Measurements from ENCODE around the gene MED25. TPM values are rescaled to one million over a fixed set of nuclear protein-coding genes. Genes with fewer than 3 reads are reported as not detected.
A peak's percentile ranks its signal among the peaks of the same experiment; 100 is the strongest.

The MED25 gene
- total and polyA plus RNA-seq, 9 of the 15 experiments (the other 6 are each of a cell fraction or from before 2014, with no cell fraction given): 4.1 to 93.9 (median 19.3) TPM

DNA sequence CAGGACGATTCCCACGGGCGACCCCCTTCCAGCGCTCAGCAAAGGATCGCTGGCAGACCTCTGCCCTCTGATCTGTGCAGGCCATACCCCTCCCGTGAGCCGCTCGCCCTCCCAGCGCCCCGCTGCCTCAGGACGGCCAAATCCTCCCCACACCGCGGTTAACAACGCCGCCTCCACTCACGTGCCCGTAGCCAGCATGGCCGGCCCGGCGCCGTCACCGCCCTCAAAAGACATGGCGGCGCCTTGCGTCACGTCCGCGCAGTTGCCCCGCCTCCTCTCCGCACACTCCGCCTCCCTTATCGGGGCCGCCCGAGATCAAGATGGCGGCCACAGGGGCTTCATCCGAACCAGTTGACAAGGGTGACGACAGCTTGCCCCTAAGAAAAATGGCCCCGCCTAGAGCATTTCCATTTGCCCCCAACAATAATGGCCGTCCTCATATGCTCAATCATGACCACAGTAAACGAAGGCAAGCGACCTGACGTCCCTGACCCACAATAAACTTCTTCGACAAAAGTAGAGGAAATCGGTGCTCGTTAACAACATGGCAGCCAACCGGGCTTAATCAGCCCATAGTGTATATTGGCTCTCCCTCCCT lies 58.4 kb downstream of the MED25 start (continued):
- TF ChIP-seq, protein P1, sequence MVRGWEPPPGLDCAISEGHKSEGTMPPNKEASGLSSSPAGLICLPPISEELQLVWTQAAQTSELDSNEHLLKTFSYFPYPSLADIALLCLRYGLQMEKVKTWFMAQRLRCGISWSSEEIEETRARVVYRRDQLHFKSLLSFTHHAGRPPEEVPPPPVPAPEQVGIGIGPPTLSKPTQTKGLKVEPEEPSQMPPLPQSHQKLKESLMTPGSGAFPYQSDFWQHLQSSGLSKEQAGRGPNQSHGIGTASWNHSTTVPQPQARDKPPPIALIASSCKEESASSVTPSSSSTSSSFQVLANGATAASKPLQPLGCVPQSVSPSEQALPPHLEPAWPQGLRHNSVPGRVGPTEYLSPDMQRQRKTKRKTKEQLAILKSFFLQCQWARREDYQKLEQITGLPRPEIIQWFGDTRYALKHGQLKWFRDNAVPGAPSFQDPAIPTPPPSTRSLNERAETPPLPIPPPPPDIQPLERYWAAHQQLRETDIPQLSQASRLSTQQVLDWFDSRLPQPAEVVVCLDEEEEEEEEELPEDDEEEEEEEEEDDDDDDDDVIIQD (CRISPR knock-in tag; IDR thresholded peaks at IDR 0.05): no peak
- TF ChIP-seq MTF1 (CRISPR knock-in tag; IDR thresholded peaks at IDR 0.05; ENCODE audit: borderline replicate concordance) (0 out of 2 replicates have a peak, but pooled peaks have one; percentile 33), KHSRP (IDR thresholded peaks at IDR 0.05) (no peak), LEF1 (IDR thresholded peaks at IDR 0.05) (no peak)
- TF ChIP-seq, protein P2, sequence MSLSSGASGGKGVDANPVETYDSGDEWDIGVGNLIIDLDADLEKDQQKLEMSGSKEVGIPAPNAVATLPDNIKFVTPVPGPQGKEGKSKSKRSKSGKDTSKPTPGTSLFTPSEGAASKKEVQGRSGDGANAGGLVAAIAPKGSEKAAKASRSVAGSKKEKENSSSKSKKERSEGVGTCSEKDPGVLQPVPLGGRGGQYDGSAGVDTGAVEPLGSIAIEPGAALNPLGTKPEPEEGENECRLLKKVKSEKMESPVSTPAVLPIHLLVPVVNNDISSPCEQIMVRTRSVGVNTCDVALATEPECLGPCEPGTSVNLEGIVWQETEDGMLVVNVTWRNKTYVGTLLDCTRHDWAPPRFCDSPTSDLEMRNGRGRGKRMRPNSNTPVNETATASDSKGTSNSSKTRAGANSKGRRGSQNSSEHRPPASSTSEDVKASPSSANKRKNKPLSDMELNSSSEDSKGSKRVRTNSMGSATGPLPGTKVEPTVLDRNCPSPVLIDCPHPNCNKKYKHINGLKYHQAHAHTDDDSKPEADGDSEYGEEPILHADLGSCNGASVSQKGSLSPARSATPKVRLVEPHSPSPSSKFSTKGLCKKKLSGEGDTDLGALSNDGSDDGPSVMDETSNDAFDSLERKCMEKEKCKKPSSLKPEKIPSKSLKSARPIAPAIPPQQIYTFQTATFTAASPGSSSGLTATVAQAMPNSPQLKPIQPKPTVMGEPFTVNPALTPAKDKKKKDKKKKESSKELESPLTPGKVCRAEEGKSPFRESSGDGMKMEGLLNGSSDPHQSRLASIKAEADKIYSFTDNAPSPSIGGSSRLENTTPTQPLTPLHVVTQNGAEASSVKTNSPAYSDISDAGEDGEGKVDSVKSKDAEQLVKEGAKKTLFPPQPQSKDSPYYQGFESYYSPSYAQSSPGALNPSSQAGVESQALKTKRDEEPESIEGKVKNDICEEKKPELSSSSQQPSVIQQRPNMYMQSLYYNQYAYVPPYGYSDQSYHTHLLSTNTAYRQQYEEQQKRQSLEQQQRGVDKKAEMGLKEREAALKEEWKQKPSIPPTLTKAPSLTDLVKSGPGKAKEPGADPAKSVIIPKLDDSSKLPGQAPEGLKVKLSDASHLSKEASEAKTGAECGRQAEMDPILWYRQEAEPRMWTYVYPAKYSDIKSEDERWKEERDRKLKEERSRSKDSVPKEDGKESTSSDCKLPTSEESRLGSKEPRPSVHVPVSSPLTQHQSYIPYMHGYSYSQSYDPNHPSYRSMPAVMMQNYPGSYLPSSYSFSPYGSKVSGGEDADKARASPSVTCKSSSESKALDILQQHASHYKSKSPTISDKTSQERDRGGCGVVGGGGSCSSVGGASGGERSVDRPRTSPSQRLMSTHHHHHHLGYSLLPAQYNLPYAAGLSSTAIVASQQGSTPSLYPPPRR (CRISPR knock-in tag; IDR thresholded peaks at IDR 0.05; ENCODE audit: borderline replicate concordance): no peak
- TF ChIP-seq, protein P3, sequence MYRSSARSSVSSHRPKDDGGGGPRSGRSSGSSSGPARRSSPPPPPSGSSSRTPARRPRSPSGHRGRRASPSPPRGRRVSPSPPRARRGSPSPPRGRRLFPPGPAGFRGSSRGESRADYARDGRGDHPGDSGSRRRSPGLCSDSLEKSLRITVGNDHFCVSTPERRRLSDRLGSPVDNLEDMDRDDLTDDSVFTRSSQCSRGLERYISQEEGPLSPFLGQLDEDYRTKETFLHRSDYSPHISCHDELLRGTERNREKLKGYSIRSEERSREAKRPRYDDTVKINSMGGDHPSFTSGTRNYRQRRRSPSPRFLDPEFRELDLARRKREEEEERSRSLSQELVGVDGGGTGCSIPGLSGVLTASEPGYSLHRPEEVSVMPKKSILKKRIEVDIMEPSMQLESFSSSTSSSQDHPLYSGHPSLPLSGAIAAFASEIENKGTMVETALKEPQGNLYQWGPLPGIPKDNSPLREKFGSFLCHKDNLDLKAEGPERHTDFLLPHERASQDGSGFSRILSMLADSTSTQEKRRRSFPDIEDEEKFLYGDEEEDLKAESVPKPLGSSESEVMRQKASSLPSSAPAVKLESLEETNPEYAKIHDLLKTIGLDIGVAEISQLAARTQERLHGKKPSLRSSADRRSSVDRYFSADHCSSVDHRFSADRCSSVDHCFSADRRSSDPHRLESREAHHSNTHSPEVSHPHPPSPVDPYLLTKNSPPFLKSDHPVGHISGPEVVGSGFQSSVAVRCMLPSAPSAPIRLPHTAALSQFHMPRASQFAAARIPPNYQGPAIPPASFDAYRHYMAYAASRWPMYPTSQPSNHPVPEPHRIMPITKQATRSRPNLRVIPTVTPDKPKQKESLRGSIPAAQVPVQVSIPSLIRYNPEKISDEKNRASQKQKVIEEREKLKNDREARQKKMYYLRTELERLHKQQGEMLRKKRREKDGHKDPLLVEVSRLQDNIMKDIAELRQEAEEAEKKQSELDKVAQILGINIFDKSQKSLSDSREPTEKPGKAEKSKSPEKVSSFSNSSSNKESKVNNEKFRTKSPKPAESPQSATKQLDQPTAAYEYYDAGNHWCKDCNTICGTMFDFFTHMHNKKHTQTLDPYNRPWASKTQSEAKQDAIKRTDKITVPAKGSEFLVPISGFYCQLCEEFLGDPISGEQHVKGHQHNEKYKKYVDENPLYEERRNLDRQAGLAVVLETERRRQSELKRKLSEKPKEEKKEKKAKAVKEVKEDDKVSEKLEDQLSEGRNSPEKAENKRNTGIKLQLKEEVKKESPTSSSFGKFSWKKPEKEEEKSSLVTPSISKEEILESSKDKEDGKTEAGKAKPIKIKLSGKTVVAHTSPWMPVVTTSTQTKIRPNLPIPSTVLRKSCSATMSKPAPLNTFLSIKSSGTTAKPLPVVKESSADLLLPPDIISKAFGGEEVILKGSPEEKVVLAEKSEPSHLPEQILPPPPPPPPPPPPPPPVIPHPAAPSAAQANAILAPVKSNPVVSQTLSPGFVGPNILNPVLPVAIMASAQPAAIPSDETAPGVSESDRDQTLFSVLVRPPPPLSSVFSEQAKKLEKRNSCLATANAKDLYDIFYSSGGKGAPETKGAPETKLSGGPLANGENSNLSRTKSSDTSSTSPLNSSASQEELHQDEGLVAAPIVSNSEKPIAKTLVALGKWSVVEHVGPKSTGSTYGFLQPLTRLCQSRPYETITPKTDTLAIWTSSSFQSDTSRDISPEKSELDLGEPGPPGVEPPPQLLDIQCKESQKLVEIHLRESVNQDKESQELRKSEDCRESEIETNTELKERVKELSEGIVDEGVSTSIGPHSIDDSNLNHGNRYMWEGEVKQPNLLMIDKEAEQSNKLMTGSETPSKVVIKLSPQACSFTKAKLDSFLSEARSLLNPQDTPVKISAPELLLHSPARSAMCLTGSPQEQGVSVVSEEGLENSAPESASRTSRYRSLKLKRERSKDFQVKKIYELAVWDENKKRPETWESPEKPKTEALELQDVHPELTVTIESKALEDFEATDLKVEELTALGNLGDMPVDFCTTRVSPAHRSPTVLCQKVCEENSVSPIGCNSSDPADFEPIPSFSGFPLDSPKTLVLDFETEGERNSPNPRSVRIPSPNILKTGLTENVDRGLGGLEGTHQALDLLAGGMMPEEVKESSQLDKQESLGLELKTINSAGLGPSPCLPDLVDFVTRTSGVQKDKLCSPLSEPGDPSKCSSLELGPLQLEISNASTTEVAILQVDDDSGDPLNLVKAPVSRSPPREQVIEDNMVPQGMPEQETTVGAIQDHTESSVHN (IDR thresholded peaks at IDR 0.05; ENCODE audit: borderline replicate concordance in 1 of 2, low read depth in 1 of 2): no peak
- TF ChIP-seq, protein P4, sequence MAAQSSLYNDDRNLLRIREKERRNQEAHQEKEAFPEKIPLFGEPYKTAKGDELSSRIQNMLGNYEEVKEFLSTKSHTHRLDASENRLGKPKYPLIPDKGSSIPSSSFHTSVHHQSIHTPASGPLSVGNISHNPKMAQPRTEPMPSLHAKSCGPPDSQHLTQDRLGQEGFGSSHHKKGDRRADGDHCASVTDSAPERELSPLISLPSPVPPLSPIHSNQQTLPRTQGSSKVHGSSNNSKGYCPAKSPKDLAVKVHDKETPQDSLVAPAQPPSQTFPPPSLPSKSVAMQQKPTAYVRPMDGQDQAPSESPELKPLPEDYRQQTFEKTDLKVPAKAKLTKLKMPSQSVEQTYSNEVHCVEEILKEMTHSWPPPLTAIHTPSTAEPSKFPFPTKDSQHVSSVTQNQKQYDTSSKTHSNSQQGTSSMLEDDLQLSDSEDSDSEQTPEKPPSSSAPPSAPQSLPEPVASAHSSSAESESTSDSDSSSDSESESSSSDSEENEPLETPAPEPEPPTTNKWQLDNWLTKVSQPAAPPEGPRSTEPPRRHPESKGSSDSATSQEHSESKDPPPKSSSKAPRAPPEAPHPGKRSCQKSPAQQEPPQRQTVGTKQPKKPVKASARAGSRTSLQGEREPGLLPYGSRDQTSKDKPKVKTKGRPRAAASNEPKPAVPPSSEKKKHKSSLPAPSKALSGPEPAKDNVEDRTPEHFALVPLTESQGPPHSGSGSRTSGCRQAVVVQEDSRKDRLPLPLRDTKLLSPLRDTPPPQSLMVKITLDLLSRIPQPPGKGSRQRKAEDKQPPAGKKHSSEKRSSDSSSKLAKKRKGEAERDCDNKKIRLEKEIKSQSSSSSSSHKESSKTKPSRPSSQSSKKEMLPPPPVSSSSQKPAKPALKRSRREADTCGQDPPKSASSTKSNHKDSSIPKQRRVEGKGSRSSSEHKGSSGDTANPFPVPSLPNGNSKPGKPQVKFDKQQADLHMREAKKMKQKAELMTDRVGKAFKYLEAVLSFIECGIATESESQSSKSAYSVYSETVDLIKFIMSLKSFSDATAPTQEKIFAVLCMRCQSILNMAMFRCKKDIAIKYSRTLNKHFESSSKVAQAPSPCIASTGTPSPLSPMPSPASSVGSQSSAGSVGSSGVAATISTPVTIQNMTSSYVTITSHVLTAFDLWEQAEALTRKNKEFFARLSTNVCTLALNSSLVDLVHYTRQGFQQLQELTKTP (IDR thresholded peaks at IDR 0.05; ENCODE audit: low read depth in 1 of 2, partially characterized antibody in 2 of 2): peak; percentile 32 to 57

Data from K562 (cell line).